CD4-positive, alpha-beta T cell (primary cell): ENCODE data around the gene CCSER2. TPM values are rescaled to one million over a fixed set of nuclear protein-coding genes. Genes with fewer than 3 reads are reported as not detected.

ENCODE experiments used
- ATAC-seq: fragments of 200-7000 bp; cut with Tn5 transposase; one replicate; pipeline ENCODE4 v1.10.0; 2022; ENCODE audit warnings: mild to moderate bottlenecking; ENCODE audit not compliant: poor library complexity
- CTCF ChIA-PET: fragments of 350-600 bp; sonication (Branson Sonifier 250); formaldehyde crosslinking; loops from one replicate; lab custom pipeline; 2021; ENCODE audit warnings: antibody characterized with exemption, inconsistent platforms; lab: Charles Lee
- POLR2A ChIA-PET: fragments of 350-600 bp; sonication (Branson Sonifier 250); formaldehyde crosslinking; loops from one replicate; lab custom pipeline; 2021; ENCODE audit warnings: antibody characterized with exemption, inconsistent platforms; lab: Charles Lee
- DNase-seq, 14 experiments: peaks; one replicate each; pipeline ENCODE4 v3.0.0-alpha.2; 2013 to 2020; ENCODE audit warnings: mixed read lengths in 2 of 14
- H3K27ac ChIP-seq, 2 donors: one replicate each; pipeline versions ENCODE4 v1.5.1 to v1.7.0; 2013; ENCODE audit warnings: low read length in 2 of 2, low read depth in 1 of 2, mild to moderate bottlenecking in 1 of 2
- H3K27me3 ChIP-seq, 2 experiments: 1 replicate in 1 of 2; 2 replicates in 1 of 2; pipeline versions ENCODE4 v1.6.1 to v1.7.0; 2013; ENCODE audit warnings: low read length in 2 of 2, control low read depth in 1 of 2, mild to moderate bottlenecking in 1 of 2, moderate library complexity in 1 of 2; ENCODE audit not compliant: insufficient read depth in 2 of 2, control insufficient read depth in 1 of 2
- H3K36me3 ChIP-seq: one replicate; pipeline ENCODE4 v1.6.1; 2013; ENCODE audit warnings: low read length, control low read depth; ENCODE audit not compliant: insufficient read depth
- H3K4me1 ChIP-seq: one replicate; pipeline ENCODE4 v1.6.1; 2013; ENCODE audit warnings: low read length, control low read depth; ENCODE audit not compliant: insufficient read depth
- H3K4me3 ChIP-seq: one replicate; pipeline ENCODE4 v1.5.1; 2013; ENCODE audit warnings: mild to moderate bottlenecking, low read length, moderate library complexity
- H3K9me3 ChIP-seq, 2 experiments: 1 replicate in 1 of 2; 2 replicates in 1 of 2; pipeline versions ENCODE4 v1.6.1 to v1.7.0; 2013; ENCODE audit warnings: low read length in 2 of 2, mild to moderate bottlenecking in 2 of 2, control low read depth in 1 of 2, moderate library complexity in 1 of 2; ENCODE audit not compliant: control insufficient read depth in 1 of 2, insufficient read depth in 1 of 2
- H3K27ac Mint-ChIP-seq: one replicate; pipeline ENCODE4 v1.8.0; 2020; ENCODE audit warnings: mixed read lengths
- H3K27me3 Mint-ChIP-seq: one replicate; pipeline ENCODE4 v1.8.0; 2021; ENCODE audit warnings: mixed read lengths
- H3K36me3 Mint-ChIP-seq: one replicate; pipeline ENCODE4 v1.8.0; 2021; ENCODE audit warnings: low read depth, mixed read lengths
- H3K4me1 Mint-ChIP-seq: one replicate; pipeline ENCODE4 v1.8.0; 2021; ENCODE audit warnings: low read depth, mixed read lengths
- H3K4me3 Mint-ChIP-seq: one replicate; pipeline ENCODE4 v1.8.0; 2020; ENCODE audit warnings: mild to moderate bottlenecking, mixed read lengths
- H3K9me3 Mint-ChIP-seq: one replicate; pipeline ENCODE4 v1.8.0; 2020; ENCODE audit warnings: mixed read lengths
- CTCF ChIP-seq: fragments of 200-600 bp; IDR thresholded peaks from one replicate; pipeline ENCODE4 v1.8.0; 2022; ENCODE audit warnings: antibody characterized with exemption, mild to moderate bottlenecking
- intact Hi-C, 2 experiments: fragments of 100-400 bp; cut with DNase I in 1 of 2; cut with micrococcal nuclease in 1 of 2; formaldehyde crosslinking; loops; one replicate each; pipeline versions ENCODE4 v1.15.1 to v1.9.0; 2023 to 2025; cut with DNase I, micrococcal nuclease
- total RNA-seq, 174 experiments: library from RNA in 2 of 174; stranded (reverse) in 2 of 174; gene quantifications; one replicate each; pipeline ENCODE4 v1.2.3 and lab custom pipeline; 2021 to 2026

CCSER2 gene
- total RNA-seq, 2 experiments from 2014 or later, result 134 to 148 TPM

DNA sequence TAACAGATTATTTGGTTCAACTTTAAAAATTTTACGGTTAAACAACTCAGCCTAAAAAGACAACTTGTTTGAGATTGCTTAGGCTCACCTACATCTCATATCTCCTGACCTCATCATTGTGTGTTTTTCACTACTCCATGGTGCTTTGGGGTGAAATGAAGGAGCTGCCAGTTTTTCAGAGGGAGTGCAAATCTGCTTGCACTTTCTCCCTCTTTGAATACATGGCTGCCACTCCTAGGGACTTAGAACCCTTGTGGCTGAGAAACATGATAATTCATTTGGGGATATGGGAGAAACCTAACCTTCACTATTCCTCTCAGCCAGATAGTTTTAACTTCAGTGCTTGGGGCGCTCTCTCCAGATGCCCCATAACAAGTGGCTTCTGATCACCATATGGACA lies 2.7 kb downstream of the CCSER2 start:
- Mint-ChIP-seq H3K9me3 (no peaks in the 10 kb centered on the region), H3K27me3 (no peaks in the 10 kb centered on the region), H3K4me3 (peak overlapping the region; percentile 92), H3K27ac (peak overlapping the region; percentile 99), H3K36me3 (peaks cover 22% of the 10 kb centered on the region), H3K4me1 (peaks cover 48% of the 10 kb centered on the region)
- Histone ChIP-seq H3K9me3 (no peaks in the 10 kb centered on the region), H3K36me3 (no peaks in the 10 kb centered on the region), H3K4me3 (no peak overlapping the region), H3K4me1 (peaks cover 38% of the 10 kb centered on the region), H3K27ac (peak overlapping the region; percentile 37 to 92), H3K27me3 (no peaks in the 10 kb centered on the region)
- DNase-seq, result no peak
- ChIA-PET POLR2A (interaction anchor here (1.2 to 1.4 kb wide), 2 partner anchors 10 to 23 kb away, joined by 3 read pairs; no protein-coding TSS in a partner anchor), CTCF (no interaction called here)
- intact Hi-C loops, result loop anchor here in 1 of 2 experiments (1.0 to 5.0 kb wide), 2 partner anchors 30 to 1281 kb away; no protein-coding TSS in a partner anchor
- no peak for TF ChIP-seq CTCF
- no peak for ATAC-seq

DNA sequence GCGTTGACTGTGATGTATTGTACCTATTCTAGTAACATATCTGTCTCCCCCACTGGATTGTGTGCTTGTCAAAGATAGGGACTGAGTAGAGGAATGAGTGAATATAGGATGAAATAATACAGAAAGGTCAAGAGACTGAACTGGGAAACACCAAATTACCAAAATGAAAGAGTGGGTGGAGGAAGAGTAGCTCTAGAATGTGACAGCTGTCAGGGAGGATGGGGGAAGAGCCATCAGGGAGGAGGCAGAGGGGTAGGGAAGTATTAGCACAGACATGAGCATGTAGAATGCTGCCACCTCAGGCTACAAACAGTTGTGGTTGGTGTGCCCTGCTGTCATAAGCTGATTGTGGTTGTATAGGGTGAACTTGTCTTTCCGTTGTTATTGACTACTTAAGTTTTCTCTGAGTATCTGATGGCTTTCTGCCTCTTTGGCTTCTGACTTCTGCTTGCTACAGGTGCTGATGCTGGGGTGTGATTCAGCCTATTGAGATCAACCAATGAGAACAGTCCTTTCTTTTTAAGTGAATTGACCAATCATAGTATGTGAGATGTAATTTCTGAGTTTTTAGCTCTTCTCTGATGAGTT lies 5.6 kb downstream of the CCSER2 start:
- ChIA-PET CTCF (interaction anchor here (0.8 to 3.3 kb wide), 12 partner anchors 17 to 206 kb away, joined by 3 to 44 read pairs (median 4); no protein-coding TSS in a partner anchor), POLR2A (interaction anchor here (1.0 to 1.2 kb wide), 5 partner anchors 12 to 195 kb away, joined by 3 to 6 read pairs (median 4); partner anchors contain the start of gene GHITM)
- Histone ChIP-seq H3K9me3 (no peaks in the 10 kb centered on the region), H3K27me3 (no peaks in the 10 kb centered on the region), H3K27ac (peak overlapping the region; percentile 64 to 72), H3K4me3 (no peak overlapping the region), H3K4me1 (peaks cover 44% of the 10 kb centered on the region), H3K36me3 (no peaks in the 10 kb centered on the region)
- intact Hi-C loops, result loop anchor here in 1 of 2 experiments (1.0 to 5.0 kb wide), 4 partner anchors 25 to 1278 kb away; partner anchors contain the start of gene GHITM
- Mint-ChIP-seq H3K27ac (peak overlapping the region; percentile 82), H3K4me1 (peaks cover 54% of the 10 kb centered on the region), H3K36me3 (peaks cover 20% of the 10 kb centered on the region), H3K9me3 (no peaks in the 10 kb centered on the region), H3K4me3 (peak overlapping the region; percentile 42), H3K27me3 (no peaks in the 10 kb centered on the region)
- no peak for TF ChIP-seq CTCF
- DNase-seq (peak; percentile 38 to 95 (median 62)), ATAC-seq (peak; percentile 78)

DNA sequence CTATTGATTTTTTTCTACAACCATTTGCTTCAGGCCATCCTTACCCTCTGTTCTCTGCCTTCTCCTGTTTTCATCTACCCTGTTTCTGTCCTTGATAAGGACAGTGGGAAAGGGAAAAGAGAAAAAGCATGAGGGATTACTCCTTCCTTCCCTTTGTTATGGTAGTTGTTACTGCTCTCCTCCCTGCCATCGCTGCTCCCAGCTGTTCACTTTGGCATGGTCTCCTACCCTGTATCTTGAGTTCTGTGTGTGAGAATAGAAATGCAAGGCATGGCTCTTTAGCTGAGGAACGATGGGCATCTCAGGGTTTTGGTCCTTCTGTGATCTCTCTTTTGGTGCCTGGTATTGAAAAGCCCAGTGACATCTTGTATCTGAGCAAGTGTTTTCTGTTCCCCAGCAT lies 6.4 kb downstream of the CCSER2 start:
- Mint-ChIP-seq H3K9me3 (no peaks in the 10 kb centered on the region), H3K4me3 (no peak overlapping the region), H3K27me3 (no peaks in the 10 kb centered on the region), H3K27ac (peak overlapping the region; percentile 82), H3K4me1 (peaks cover 51% of the 10 kb centered on the region), H3K36me3 (peaks cover 14% of the 10 kb centered on the region)
- Histone ChIP-seq H3K27me3 (no peaks in the 10 kb centered on the region), H3K27ac (peak overlapping the region; percentile 33 to 72), H3K36me3 (no peaks in the 10 kb centered on the region), H3K4me1 (peaks cover 44% of the 10 kb centered on the region), H3K9me3 (no peaks in the 10 kb centered on the region), H3K4me3 (no peak overlapping the region)
- DNase-seq (no peak), ATAC-seq (no peak)
- no peak for TF ChIP-seq CTCF
- intact Hi-C loops, result loop anchor here in 1 of 2 experiments (1.0 to 5.0 kb wide), 4 partner anchors 26 to 1277 kb away; partner anchors contain the start of gene GHITM
- ChIA-PET POLR2A (interaction anchor here (0.6 to 1.2 kb wide), 3 partner anchors 9 to 196 kb away, joined by 3 to 6 read pairs (median 3); partner anchors contain the start of gene GHITM), CTCF (interaction anchor here (0.9 to 3.3 kb wide), 10 partner anchors 17 to 205 kb away, joined by 3 to 44 read pairs (median 6); no protein-coding TSS in a partner anchor)
